H1 (cell line): ENCODE measurements around the gene PLCH2.

Source experiments
- CTCF ChIP-seq, 3 experiments: IDR thresholded peaks; 1 replicate in 2 of 3; 2 replicates in 1 of 3; pipeline versions ENCODE4 v1.5.1 to v1.6.1; 2011; ENCODE audit warnings: low read length in 3 of 3, mild to moderate bottlenecking in 3 of 3, inconsistent platforms in 2 of 3, low read depth in 1 of 3, moderate library complexity in 1 of 3; ENCODE audit not compliant: insufficient read depth in 1 of 3; ENCODE audit errors: control extremely low read depth in 1 of 3
- KDM5A ChIP-seq: fragments of 200-600 bp; IDR thresholded peaks from 2 replicates; pipeline ENCODE4 v1.7.1; 2012; ENCODE audit warnings: mild to moderate bottlenecking, low read length, inconsistent platforms, mixed read lengths
- MAFK ChIP-seq: IDR thresholded peaks from 2 replicates; pipeline ENCODE4 v1.6.1; 2012; ENCODE audit warnings: low read depth, mild to moderate bottlenecking, improper control_type of control experiment, low read length
- POLR2AphosphoS5 ChIP-seq: IDR thresholded peaks from 2 replicates; pipeline ENCODE4 v1.6.1; 2011; ENCODE audit warnings: low read depth, low read length
- POU5F1 ChIP-seq: IDR thresholded peaks from 2 replicates; pipeline ENCODE4 v1.6.1; 2011; ENCODE audit warnings: low read depth, mild to moderate bottlenecking, low read length, moderate library complexity
- SP2 ChIP-seq: IDR thresholded peaks from 2 replicates; pipeline ENCODE4 v1.6.1; 2012; ENCODE audit warnings: mild to moderate bottlenecking, low read length, inconsistent platforms
- USF2 ChIP-seq: IDR thresholded peaks from 2 replicates; pipeline ENCODE4 v1.6.1; 2011; ENCODE audit warnings: low read length, improper control_type of control experiment

GRCh38 chr1:2468041-2468472, 8.0 kb upstream of the PLCH2 start:
- no peak for TF ChIP-seq KDM5A
- TF ChIP-seq SP2, result no peak
- no peak for TF ChIP-seq CTCF (IDR thresholded peaks at IDR 0.05; ENCODE audit: control extremely low read depth in 1 of 3, insufficient read depth in 1 of 3, low read depth in 1 of 3, low read length in 3 of 3)
- no peak for TF ChIP-seq POLR2AphosphoS5
- no peak for TF ChIP-seq POU5F1
- no peak for TF ChIP-seq MAFK
- TF ChIP-seq USF2, result no peak
